IMR-90 (cell line): ENCODE measurements around the gene TEX22. TPM values are rescaled to one million over a fixed set of nuclear protein-coding genes. Genes with fewer than 3 reads are reported as not detected.

Experiments used
- ATAC-seq: fragments of 200-7000 bp; cut with Tn5 transposase; 2 replicates; pipeline ENCODE4 v1.9.1; 2020; ENCODE audit warnings: low read depth, mild to moderate bottlenecking, moderate library complexity
- BruUV-seq: library from RNA; stranded (reverse); fragments of 400-500 nt; replicated peaks from 2 replicates; lab custom pipeline; 2021; lab: Mats Ljungman, UMichigan
- CTCF ChIA-PET: fragments of 300-600 bp; formaldehyde crosslinking; extraction: SDS; loops from one replicate; lab custom pipeline; 2021; ENCODE audit warnings: antibody characterized with exemption; lab: Yijun Ruan, JAX
- POLR2A ChIA-PET: fragments of 300-600 bp; sonication (Branson Sonifier 250); formaldehyde crosslinking; loops from one replicate; lab custom pipeline; 2022; ENCODE audit warnings: antibody characterized with exemption; ENCODE audit not compliant: unreplicated experiment; lab: Charles Lee
- DNase-seq: peaks from one replicate; pipeline ENCODE4 v3.0.0; 2013
- H2AFZ ChIP-seq: replicated peaks from 2 replicates; pipeline ENCODE3; 2013; ENCODE audit warnings: low read length, mild to moderate bottlenecking; ENCODE audit not compliant: poor library complexity
- H2AK5ac ChIP-seq: 2 replicates; pipeline ENCODE4 v1.6.1; 2013; ENCODE audit warnings: low read depth, low read length, inconsistent platforms
- H2AK9ac ChIP-seq: replicated peaks from 2 replicates; pipeline ENCODE3; 2013; ENCODE audit warnings: mild to moderate bottlenecking, low read depth, low read length, moderate library complexity; ENCODE audit not compliant: poor library complexity
- H2BK120ac ChIP-seq: 2 replicates; pipeline ENCODE4 v1.6.1; 2013; ENCODE audit warnings: low read depth, low read length, inconsistent platforms
- H2BK15ac ChIP-seq: 3 replicates; pipeline ENCODE4 v1.6.1; 2013; ENCODE audit warnings: low read depth, low read length, inconsistent platforms
- H2BK20ac ChIP-seq: 2 replicates; pipeline ENCODE4 v1.6.1; 2013; ENCODE audit warnings: low read depth, mild to moderate bottlenecking, inconsistent platforms, low read length, moderate library complexity
- H2BK5ac ChIP-seq: 2 replicates; pipeline ENCODE4 v1.6.1; 2013; ENCODE audit warnings: mild to moderate bottlenecking, low read depth, low read length, inconsistent platforms; ENCODE audit not compliant: poor library complexity, severe bottlenecking
- H3K14ac ChIP-seq: replicated peaks from 2 replicates; pipeline ENCODE4 v1.6.1; 2013; ENCODE audit warnings: low read depth, low read length, inconsistent platforms
- H3K18ac ChIP-seq: 2 replicates; pipeline ENCODE4 v1.6.1; 2013; ENCODE audit warnings: low read depth, low read length, control low read depth
- H3K23ac ChIP-seq: 2 replicates; pipeline ENCODE4 v1.6.1; 2013; ENCODE audit warnings: low read depth, low read length, inconsistent platforms
- H3K27ac ChIP-seq: 2 replicates; pipeline ENCODE4 v1.5.1; 2013; ENCODE audit warnings: mild to moderate bottlenecking, control low read depth, low read length; ENCODE audit not compliant: insufficient read depth
- H3K27me3 ChIP-seq: 2 replicates; pipeline ENCODE4 v1.6.1; 2013; ENCODE audit warnings: low read length; ENCODE audit not compliant: control insufficient read depth, insufficient read depth
- H3K36me3 ChIP-seq: 2 replicates; pipeline ENCODE4 v1.6.1; 2013; ENCODE audit warnings: low read length, mixed read lengths; ENCODE audit not compliant: control insufficient read depth, insufficient read depth
- H3K4ac ChIP-seq: 2 replicates; pipeline ENCODE4 v1.6.1; 2013; ENCODE audit warnings: low read depth, low read length, inconsistent platforms
- H3K4me1 ChIP-seq: 2 replicates; pipeline ENCODE4 v1.6.1; 2013; ENCODE audit warnings: low read length, mixed read lengths; ENCODE audit not compliant: control insufficient read depth, insufficient read depth
- H3K4me2 ChIP-seq: 2 replicates; pipeline ENCODE4 v1.6.1; 2013; ENCODE audit warnings: low read depth, mild to moderate bottlenecking, control low read depth, low read length, moderate library complexity
- H3K4me3 ChIP-seq: 2 replicates; pipeline ENCODE4 v1.5.1; 2013; ENCODE audit warnings: low read depth, mild to moderate bottlenecking, control low read depth, low read length, moderate library complexity; ENCODE audit not compliant: insufficient read depth
- H3K56ac ChIP-seq: 2 replicates; pipeline ENCODE4 v1.6.1; 2013; ENCODE audit warnings: low read length, inconsistent platforms; ENCODE audit not compliant: insufficient read depth; ENCODE audit errors: extremely low read depth
- H3K79me1 ChIP-seq, 2 experiments: 2 replicates each; pipeline ENCODE4 v1.6.1; 2013; ENCODE audit warnings: low read length in 2 of 2, inconsistent platforms in 1 of 2, low read depth in 1 of 2
- H3K9ac ChIP-seq: 2 replicates; pipeline ENCODE4 v1.6.1; 2013; ENCODE audit warnings: low read depth, low read length, control low read depth
- H3K9me1 ChIP-seq: 2 replicates; pipeline ENCODE4 v1.6.1; 2013; ENCODE audit warnings: low read length, inconsistent platforms; ENCODE audit not compliant: insufficient read depth
- H3K9me3 ChIP-seq: 2 replicates; pipeline ENCODE4 v1.6.1; 2013; ENCODE audit warnings: low read length; ENCODE audit not compliant: control insufficient read depth, insufficient read depth
- H4K20me1 ChIP-seq: 2 replicates; pipeline ENCODE4 v1.6.1; 2013; ENCODE audit warnings: low read length, inconsistent platforms; ENCODE audit not compliant: insufficient read depth
- H4K5ac ChIP-seq: 2 replicates; pipeline ENCODE4 v1.6.1; 2013; ENCODE audit warnings: mild to moderate bottlenecking, low read depth, low read length, control low read depth
- H4K8ac ChIP-seq, 2 experiments: 2 replicates each; pipeline ENCODE4 v1.6.1; 2013; ENCODE audit warnings: low read depth in 2 of 2, low read length in 2 of 2, control low read depth in 1 of 2, inconsistent platforms in 1 of 2
- H4K91ac ChIP-seq: 2 replicates; pipeline ENCODE4 v1.6.1; 2013; ENCODE audit warnings: low read depth, low read length, inconsistent platforms; ENCODE audit not compliant: insufficient read depth
- BHLHE40 ChIP-seq: fragments of 150-350 bp; IDR thresholded peaks from 2 replicates; pipeline ENCODE4 v1.6.1; 2016; ENCODE audit warnings: mild to moderate bottlenecking, low read depth, low read length
- CEBPB ChIP-seq: IDR thresholded peaks from 2 replicates; pipeline ENCODE4 v1.6.1; 2012; ENCODE audit warnings: low read depth, low read length, improper control_type of control experiment
- CHD1 ChIP-seq: IDR thresholded peaks from 2 replicates; pipeline ENCODE4 v1.6.1; 2012; ENCODE audit warnings: low read depth, low read length, improper control_type of control experiment
- FOS ChIP-seq: fragments of 150-350 bp; IDR thresholded peaks from 2 replicates; pipeline ENCODE4 v1.6.1; 2016; ENCODE audit warnings: low read depth, low read length
- MAFK ChIP-seq: IDR thresholded peaks from 2 replicates; pipeline ENCODE4 v1.6.1; 2012; ENCODE audit warnings: low read depth, low read length, improper control_type of control experiment
- MAZ ChIP-seq: IDR thresholded peaks from 2 replicates; pipeline ENCODE4 v1.6.1; 2012; ENCODE audit warnings: low read depth, mild to moderate bottlenecking, low read length, improper control_type of control experiment, moderate library complexity, borderline replicate concordance
- MXI1 ChIP-seq: IDR thresholded peaks from 2 replicates; pipeline ENCODE4 v1.6.1; 2012; ENCODE audit warnings: low read depth, mild to moderate bottlenecking, low read length, moderate library complexity, borderline replicate concordance
- NFE2L2 ChIP-seq: fragments of 150-350 bp; IDR thresholded peaks from 2 replicates; pipeline ENCODE4 v1.6.1; 2016; ENCODE audit warnings: low read depth, mild to moderate bottlenecking, low read length
- POLR2A ChIP-seq: IDR thresholded peaks from 2 replicates; pipeline ENCODE4 v1.6.1; 2012; ENCODE audit warnings: mild to moderate bottlenecking, low read depth, low read length
- RAD21 ChIP-seq: IDR thresholded peaks from 2 replicates; pipeline ENCODE4 v1.6.1; 2012; ENCODE audit warnings: low read length, improper control_type of control experiment
- RCOR1 ChIP-seq: IDR thresholded peaks from 2 replicates; pipeline ENCODE4 v1.6.1; 2012; ENCODE audit warnings: mild to moderate bottlenecking, low read length, improper control_type of control experiment; ENCODE audit not compliant: insufficient replicate concordance
- RFX5 ChIP-seq: IDR thresholded peaks from 2 replicates; pipeline ENCODE4 v1.8.0; 2012; ENCODE audit warnings: low read depth, mild to moderate bottlenecking, low read length, moderate library complexity
- SMC3 ChIP-seq: fragments of 150-350 bp; IDR thresholded peaks from 2 replicates; pipeline ENCODE4 v1.6.1; 2016; ENCODE audit warnings: low read depth, mild to moderate bottlenecking, antibody characterized with exemption, low read length, moderate library complexity
- WGBS, 2 experiments: methylation state at CpG; one replicate each; pipeline versions ENCODE4 v1.1.5 to v1.1.7; 2013; ENCODE audit warnings: missing lambda C conversion rate in 2 of 2; ENCODE audit not compliant: insufficient read length in 1 of 2; ENCODE audit errors: extremely low coverage in 2 of 2; 5-methylcytosine and 5-hydroxymethylcytosine counted together
- dilution Hi-C: fragments of 300-500 bp; cut with HindIII; formaldehyde crosslinking; loops from one replicate; pipeline ENCODE4 v1.14.3; 2018; ENCODE audit warnings: low sequenced_read_pairs; ENCODE audit not compliant: unreplicated experiment
- in situ Hi-C: fragments of 300-500 bp; cut with MboI; formaldehyde crosslinking; loops from 3 replicates; pipeline ENCODE4 v1.14.3; 2019; ENCODE audit warnings: low sequenced_read_pairs, inconsistent platforms, mixed read lengths
- intact Hi-C: fragments of 100-400 bp; cut with micrococcal nuclease; formaldehyde crosslinking; loops from 2 replicates; pipeline ENCODE4 v1.10.0; 2022
- polyA plus RNA-seq, 3 experiments: library from polyadenylated mRNA; depleted of rRNA; stranded (reverse); fragments of >200 nt; gene quantifications; 2 replicates each; pipeline ENCODE4 v1.2.3, GENCODE V29; 2012; ENCODE audit warnings: low replicate concordance in 1 of 3
- total RNA-seq: library from RNA; depleted of rRNA; stranded (reverse); fragments of >200 nt; gene quantifications from 2 replicates; pipeline ENCODE4 v1.2.3, GENCODE V29; 2012
- TF ChIP-seq, protein P1 (sequence below): fragments of 150-350 bp; IDR thresholded peaks from 2 replicates; pipeline ENCODE4 v1.6.1; 2016; ENCODE audit warnings: low read depth, mild to moderate bottlenecking, low read length, moderate library complexity, borderline replicate concordance
- TF ChIP-seq, protein P2 (sequence below): conservative IDR thresholded peaks from 2 replicates; pipeline ENCODE4 v1.5.1; 2012; ENCODE audit warnings: mild to moderate bottlenecking, low read depth, low read length, improper control_type of control experiment
- TF ChIP-seq, protein P3 (sequence below): fragments of 150-350 bp; IDR thresholded peaks from 2 replicates; pipeline ENCODE4 v1.6.1; 2017; ENCODE audit warnings: mild to moderate bottlenecking, antibody characterized with exemption, low read length, low read depth

The TEX22 gene
- total and polyA plus RNA-seq, 2 of the 4 experiments (the other 2 are of a cell fraction) = 0.10 to 0.18 TPM

DNA sequence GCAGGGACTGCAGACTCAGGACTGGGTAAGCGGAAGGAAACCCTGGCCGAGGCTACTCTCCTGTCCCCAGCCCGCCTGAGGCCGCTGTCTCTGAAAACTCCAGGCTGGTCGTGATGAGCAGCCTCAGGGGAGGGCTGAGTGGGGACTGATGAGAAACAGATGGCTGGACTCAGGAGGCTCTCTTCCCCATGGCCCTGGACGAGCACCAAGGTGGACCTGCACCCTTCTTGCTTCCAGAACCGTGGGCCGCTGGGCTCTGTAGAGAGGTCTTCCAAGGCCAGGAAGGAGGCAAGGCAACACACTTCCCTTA, 1.1 kb downstream of the TEX22 start:
- intact Hi-C loops (no loop called here), dilution Hi-C loops (no loop called here), in situ Hi-C loops (no loop called here)
- Histone ChIP-seq H3K14ac (no peak overlapping the region), H2AFZ (no peak overlapping the region), H3K18ac (no peak overlapping the region), H2BK120ac (no peak overlapping the region), H2BK20ac (no peak overlapping the region), H3K9ac (no peak overlapping the region), H3K56ac (no peak overlapping the region), H3K4me2 (peak overlapping the region; percentile 96; the same call in 1 of the 2 replicates), H4K91ac (no peak overlapping the region; the same call in 1 of the 2 replicates), H4K20me1 (no peaks in the 10 kb centered on the region), H3K79me1 (peaks cover 22 to 30% of the 10 kb centered on the region in 2 experiments), H4K8ac (no peak overlapping the region), H2BK15ac (no peak overlapping the region; the same call in 2 of the 3 replicates), H3K4me3 (no peak overlapping the region), H3K4me1 (peaks cover 5% of the 10 kb centered on the region; the same call in 1 of the 2 replicates), H4K5ac (no peak overlapping the region), H3K27me3 (no peaks in the 10 kb centered on the region), H2AK9ac (peak overlapping the region; percentile 100), H3K9me3 (peaks cover 9% of the 10 kb centered on the region), H3K27ac (no peak overlapping the region), H3K9me1 (no peaks in the 10 kb centered on the region), H3K36me3 (peaks cover 14% of the 10 kb centered on the region), H2BK5ac (no peak overlapping the region), H2AK5ac (no peak overlapping the region), H3K4ac (peak overlapping the region; percentile 91; the same call in 1 of the 2 replicates), H3K23ac (no peak overlapping the region)
- no TSS peak for BruUV-seq
- DNase-seq (no peak), ATAC-seq (no peak)
- ChIA-PET POLR2A (no interaction called here), CTCF (no interaction called here)
- 40% methylated on average over 1 of the region's 8 CpGs; no CpG with 5 or more reads in 1 of the 2 experiments for WGBS, 2 experiments
- TF ChIP-seq CEBPB = no peak
- no peak for TF ChIP-seq RCOR1
- TF ChIP-seq, protein P1, sequence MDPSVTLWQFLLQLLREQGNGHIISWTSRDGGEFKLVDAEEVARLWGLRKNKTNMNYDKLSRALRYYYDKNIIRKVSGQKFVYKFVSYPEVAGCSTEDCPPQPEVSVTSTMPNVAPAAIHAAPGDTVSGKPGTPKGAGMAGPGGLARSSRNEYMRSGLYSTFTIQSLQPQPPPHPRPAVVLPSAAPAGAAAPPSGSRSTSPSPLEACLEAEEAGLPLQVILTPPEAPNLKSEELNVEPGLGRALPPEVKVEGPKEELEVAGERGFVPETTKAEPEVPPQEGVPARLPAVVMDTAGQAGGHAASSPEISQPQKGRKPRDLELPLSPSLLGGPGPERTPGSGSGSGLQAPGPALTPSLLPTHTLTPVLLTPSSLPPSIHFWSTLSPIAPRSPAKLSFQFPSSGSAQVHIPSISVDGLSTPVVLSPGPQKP = no peak
- no peak for TF ChIP-seq RFX5
- TF ChIP-seq BHLHE40 = no peak
- no peak for TF ChIP-seq MAZ
- TF ChIP-seq RAD21 = no peak
- TF ChIP-seq, protein P2, sequence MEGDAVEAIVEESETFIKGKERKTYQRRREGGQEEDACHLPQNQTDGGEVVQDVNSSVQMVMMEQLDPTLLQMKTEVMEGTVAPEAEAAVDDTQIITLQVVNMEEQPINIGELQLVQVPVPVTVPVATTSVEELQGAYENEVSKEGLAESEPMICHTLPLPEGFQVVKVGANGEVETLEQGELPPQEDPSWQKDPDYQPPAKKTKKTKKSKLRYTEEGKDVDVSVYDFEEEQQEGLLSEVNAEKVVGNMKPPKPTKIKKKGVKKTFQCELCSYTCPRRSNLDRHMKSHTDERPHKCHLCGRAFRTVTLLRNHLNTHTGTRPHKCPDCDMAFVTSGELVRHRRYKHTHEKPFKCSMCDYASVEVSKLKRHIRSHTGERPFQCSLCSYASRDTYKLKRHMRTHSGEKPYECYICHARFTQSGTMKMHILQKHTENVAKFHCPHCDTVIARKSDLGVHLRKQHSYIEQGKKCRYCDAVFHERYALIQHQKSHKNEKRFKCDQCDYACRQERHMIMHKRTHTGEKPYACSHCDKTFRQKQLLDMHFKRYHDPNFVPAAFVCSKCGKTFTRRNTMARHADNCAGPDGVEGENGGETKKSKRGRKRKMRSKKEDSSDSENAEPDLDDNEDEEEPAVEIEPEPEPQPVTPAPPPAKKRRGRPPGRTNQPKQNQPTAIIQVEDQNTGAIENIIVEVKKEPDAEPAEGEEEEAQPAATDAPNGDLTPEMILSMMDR = no peak
- TF ChIP-seq POLR2A = no peak
- TF ChIP-seq FOS = no peak
- TF ChIP-seq MXI1 = no peak
- TF ChIP-seq, protein P3, sequence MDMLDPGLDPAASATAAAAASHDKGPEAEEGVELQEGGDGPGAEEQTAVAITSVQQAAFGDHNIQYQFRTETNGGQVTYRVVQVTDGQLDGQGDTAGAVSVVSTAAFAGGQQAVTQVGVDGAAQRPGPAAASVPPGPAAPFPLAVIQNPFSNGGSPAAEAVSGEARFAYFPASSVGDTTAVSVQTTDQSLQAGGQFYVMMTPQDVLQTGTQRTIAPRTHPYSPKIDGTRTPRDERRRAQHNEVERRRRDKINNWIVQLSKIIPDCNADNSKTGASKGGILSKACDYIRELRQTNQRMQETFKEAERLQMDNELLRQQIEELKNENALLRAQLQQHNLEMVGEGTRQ = no peak
- no peak for TF ChIP-seq NFE2L2
- no peak for TF ChIP-seq SMC3
- no peak for TF ChIP-seq MAFK
- no peak for TF ChIP-seq CHD1
